Measurements from ENCODE around the gene UBE2E1. TPM values are rescaled to one million over a fixed set of nuclear protein-coding genes. Genes with fewer than 3 reads are reported as not detected.

Gene UBE2E1
- total and polyA plus RNA-seq, 2 of the 4 experiments (the other 2 are of a cell fraction), result 54.1 to 91.6 TPM

DNA sequence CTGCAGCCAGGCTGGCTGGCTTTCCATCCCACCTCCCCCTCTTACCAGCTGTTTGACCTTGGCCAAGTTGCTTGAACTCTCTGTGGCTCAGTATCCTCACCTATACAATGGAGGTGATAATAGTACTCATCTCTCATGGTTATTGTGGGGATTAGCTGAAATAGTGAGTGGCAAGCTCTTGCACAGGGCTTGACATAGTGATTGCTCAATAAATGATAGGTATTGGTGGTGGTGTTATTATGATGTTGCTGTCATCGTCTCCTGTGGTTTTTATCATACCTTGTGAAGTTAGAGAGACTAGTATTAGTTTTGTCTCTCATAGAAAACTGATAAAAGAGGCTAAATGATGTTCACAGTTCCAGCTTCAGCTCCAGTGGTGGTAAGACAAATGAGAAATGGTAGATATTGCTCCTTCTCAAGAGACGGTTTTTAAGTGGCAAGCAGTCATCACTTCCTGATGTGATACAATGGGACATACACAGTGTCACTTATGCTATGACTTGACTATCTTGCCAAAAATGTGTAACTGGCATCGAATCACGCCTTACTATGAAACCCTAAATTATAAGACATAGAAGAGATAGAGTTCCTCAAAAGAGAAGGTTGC lies 12.1 kb upstream of the UBE2E1 start:
- Histone ChIP-seq H2BK5ac (ENCODE audit: low read depth, low read length, poor library complexity, severe bottlenecking) (no peak overlapping the region), H4K91ac (ENCODE audit: insufficient read depth, low read depth, low read length) (no peak overlapping the region), H3K9ac (ENCODE audit: low read depth, low read length) (no peak overlapping the region), H2AK5ac (ENCODE audit: low read depth, low read length) (no peak overlapping the region), H3K18ac (ENCODE audit: low read depth, low read length) (no peak overlapping the region), H4K8ac (ENCODE audit: low read depth in 2 of 2, low read length in 2 of 2) (no peak overlapping the region), H3K14ac (replicated peaks; ENCODE audit: low read depth, low read length) (no peak overlapping the region), H2BK15ac (ENCODE audit: low read depth, low read length) (no peak overlapping the region), H3K27me3 (ENCODE audit: control insufficient read depth, insufficient read depth, low read length) (peaks cover 12% of the 10 kb centered on the region), H3K27ac (ENCODE audit: insufficient read depth, low read length) (no peak overlapping the region), H3K56ac (ENCODE audit: extremely low read depth, insufficient read depth, low read length) (no peak overlapping the region), H3K36me3 (ENCODE audit: control insufficient read depth, insufficient read depth, low read length) (no peaks in the 10 kb centered on the region), H3K9me1 (ENCODE audit: insufficient read depth, low read length) (no peaks in the 10 kb centered on the region), H3K4me3 (ENCODE audit: insufficient read depth, low read depth, low read length) (no peak overlapping the region), H3K23ac (ENCODE audit: low read depth, low read length) (no peak overlapping the region), H3K4me1 (ENCODE audit: control insufficient read depth, insufficient read depth, low read length) (no peaks in the 10 kb centered on the region; the same call in 1 of the 2 replicates), H3K9me3 (ENCODE audit: control insufficient read depth, insufficient read depth, low read length) (no peaks in the 10 kb centered on the region), H2AFZ (replicated peaks; ENCODE audit: low read length, poor library complexity) (no peak overlapping the region), H2AK9ac (replicated peaks; ENCODE audit: low read depth, low read length, poor library complexity) (no peak overlapping the region), H3K4ac (ENCODE audit: low read depth, low read length) (no peak overlapping the region), H2BK20ac (ENCODE audit: low read depth, low read length) (no peak overlapping the region), H4K20me1 (ENCODE audit: insufficient read depth, low read length) (no peaks in the 10 kb centered on the region), H2BK120ac (ENCODE audit: low read depth, low read length) (no peak overlapping the region), H4K5ac (ENCODE audit: low read depth, low read length) (no peak overlapping the region), H3K79me1 (ENCODE audit: low read depth in 1 of 2, low read length in 2 of 2) (no peaks in the 10 kb centered on the region), H3K4me2 (ENCODE audit: low read depth, low read length) (no peak overlapping the region)
- WGBS, 2 experiments (ENCODE audit: extremely low coverage in 2 of 2, insufficient read length in 1 of 2), result 83% methylated on average over 1 of the region's 4 CpGs; no CpG with 5 or more reads in 1 of the 2 experiments
- dilution Hi-C loops (cut with HindIII; ENCODE audit: low sequenced_read_pairs, unreplicated experiment), result no loop called here
- CTCF ChIA-PET, result no interaction called here
- TF ChIP-seq CEBPB (IDR thresholded peaks at IDR 0.05; ENCODE audit: low read depth, low read length) (0 out of 2 replicates have a peak, but pooled peaks have one; percentile 22), MXI1 (IDR thresholded peaks at IDR 0.05; ENCODE audit: borderline replicate concordance, low read depth, low read length) (no peak), SMC3 (IDR thresholded peaks at IDR 0.05; ENCODE audit: low read depth, low read length) (no peak), POLR2A (IDR thresholded peaks at IDR 0.05; ENCODE audit: low read depth, low read length) (no peak), ELK1 (IDR thresholded peaks at IDR 0.05; ENCODE audit: borderline replicate concordance, low read depth, low read length) (no peak)
- POLR2A ChIA-PET (ENCODE audit: unreplicated experiment), result no interaction called here
- intact Hi-C loops (cut with micrococcal nuclease), result no loop called here
- DNase-seq (no peak), ATAC-seq (ENCODE audit: low read depth) (no peak)
- no TSS peak for BruUV-seq (replicated peaks)
- in situ Hi-C loops (cut with MboI; ENCODE audit: low sequenced_read_pairs), result no loop called here
